ENCODE measurements around the gene LYZL2. TPM values are rescaled to one million over a fixed set of nuclear protein-coding genes. Genes with fewer than 3 reads are reported as not detected.
"Not testable (repeated sequence)": the region's sequence is repeated elsewhere in the genome, so short reads cannot be mapped to it uniquely, and the experiment has no call there.

LYZL2 gene
- total RNA-seq (2021) (not detected in 2 replicates), Bru-seq, nascent RNA (not detected), BruChase-seq, experiment 1, labeled RNA remaining after a 2-hour chase (not detected), BruChase-seq, experiment 2, labeled RNA remaining after a 6-hour chase (not detected)
- long read RNA-seq: 0 reads

DNA sequence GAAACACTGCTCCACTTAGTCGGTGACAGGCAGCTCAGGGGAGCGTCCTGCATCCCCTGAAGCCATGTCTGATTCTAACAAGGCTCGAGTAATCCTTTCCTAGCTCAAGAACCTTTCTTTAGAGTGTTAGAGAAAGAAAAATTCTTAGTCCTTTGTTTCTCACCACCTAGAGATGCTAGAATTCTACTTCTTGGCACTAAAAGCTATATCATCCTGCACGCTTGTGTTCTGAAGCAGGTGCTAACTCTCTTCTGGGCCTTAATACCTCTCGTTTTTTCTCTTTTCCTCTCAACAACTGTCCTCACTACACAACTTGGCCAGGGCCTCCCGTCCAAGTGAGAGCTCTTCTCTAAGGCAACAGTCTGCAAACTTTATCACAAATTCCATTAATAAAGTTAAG, at the start of gene LYZL2:
LYZL2 (minus strand) TSS at position 101 of the 400 bp plus-strand sequence. CDS start 2,838 bp downstream, outside the sequence.
- TF ChIP-seq EZH2 (IDR thresholded peaks at IDR 0.05; ENCODE audit: borderline replicate concordance, low read depth, low read length, poor library complexity, severe bottlenecking): no peak
- CTCF ChIA-PET: no interaction called here
- H3K9me3 ChIP-seq (ENCODE audit: low read depth, low read length, poor library complexity, severe bottlenecking): no peaks in the 10 kb centered on the region
- H3K4me1 ChIP-seq (ENCODE audit: insufficient read depth, low read length, poor library complexity, severe bottlenecking): no peaks in the 10 kb centered on the region
- BruUV-seq (replicated peaks): no TSS peak
- DNase-seq (ENCODE audit: low spot score): no peak
- H3K27ac ChIP-seq (ENCODE audit: low read depth, low read length, poor library complexity, severe bottlenecking): no peak within 1 kb of the TSS
- no peaks in the 10 kb centered on the region for H3K36me3 ChIP-seq (ENCODE audit: insufficient read depth, low read length, poor library complexity, severe bottlenecking)
- intact Hi-C loops (cut with micrococcal nuclease; ENCODE audit: unreplicated experiment): no loop called here
- POLR2A ChIA-PET (ENCODE audit: low non-redundant PET): no interaction called here
- H3K4me3 ChIP-seq (ENCODE audit: low read depth, low read length, poor library complexity, severe bottlenecking): no peak within 1 kb of the TSS
- no peaks in the 10 kb centered on the region for H3K27me3 ChIP-seq (replicated peaks; ENCODE audit: insufficient read depth, low read depth, low read length, poor library complexity)

DNA sequence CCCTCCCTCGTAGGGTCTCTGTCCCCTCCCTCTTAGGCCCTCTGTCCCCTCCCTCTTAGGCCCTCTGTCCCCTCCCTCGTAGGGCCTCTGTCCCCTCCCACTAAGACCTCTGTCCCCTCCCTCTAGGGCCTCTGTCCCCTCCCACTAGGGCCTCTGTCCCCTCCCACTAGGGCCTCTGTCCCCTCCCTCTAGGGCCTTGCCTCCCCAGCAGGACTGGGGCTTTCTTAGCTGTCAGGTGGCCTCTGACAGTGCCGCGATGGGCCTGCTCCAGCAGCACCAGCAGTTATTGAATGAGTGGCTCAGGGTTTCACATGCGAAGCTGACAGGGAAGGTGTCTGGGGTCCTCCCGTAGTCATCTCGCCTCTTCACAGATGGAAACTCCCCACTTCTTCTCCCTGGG, 48.1 kb upstream of the LYZL2 start:
- CTCF ChIA-PET; intact Hi-C loops (cut with micrococcal nuclease; ENCODE audit: unreplicated experiment); H3K4me1 ChIP-seq (ENCODE audit: insufficient read depth, low read length, poor library complexity, severe bottlenecking); H3K9me3 ChIP-seq (ENCODE audit: low read depth, low read length, poor library complexity, severe bottlenecking); H3K27me3 ChIP-seq (replicated peaks; ENCODE audit: insufficient read depth, low read depth, low read length, poor library complexity); H3K36me3 ChIP-seq (ENCODE audit: insufficient read depth, low read length, poor library complexity, severe bottlenecking); H3K27ac ChIP-seq (ENCODE audit: low read depth, low read length, poor library complexity, severe bottlenecking); DNase-seq (ENCODE audit: low spot score); POLR2A ChIA-PET (ENCODE audit: low non-redundant PET); H3K4me3 ChIP-seq (ENCODE audit: low read depth, low read length, poor library complexity, severe bottlenecking); BruUV-seq (replicated peaks): not testable (repeated sequence)

GRCh38 chr10:30677146-30677545, 47.6 kb upstream of the LYZL2 start:
- DNase-seq (ENCODE audit: low spot score); CTCF ChIA-PET; intact Hi-C loops (cut with micrococcal nuclease; ENCODE audit: unreplicated experiment); H3K27me3 ChIP-seq (replicated peaks; ENCODE audit: insufficient read depth, low read depth, low read length, poor library complexity); H3K27ac ChIP-seq (ENCODE audit: low read depth, low read length, poor library complexity, severe bottlenecking); BruUV-seq (replicated peaks); H3K9me3 ChIP-seq (ENCODE audit: low read depth, low read length, poor library complexity, severe bottlenecking); H3K4me3 ChIP-seq (ENCODE audit: low read depth, low read length, poor library complexity, severe bottlenecking); POLR2A ChIA-PET (ENCODE audit: low non-redundant PET); H3K4me1 ChIP-seq (ENCODE audit: insufficient read depth, low read length, poor library complexity, severe bottlenecking); H3K36me3 ChIP-seq (ENCODE audit: insufficient read depth, low read length, poor library complexity, severe bottlenecking): not testable (repeated sequence)

DNA sequence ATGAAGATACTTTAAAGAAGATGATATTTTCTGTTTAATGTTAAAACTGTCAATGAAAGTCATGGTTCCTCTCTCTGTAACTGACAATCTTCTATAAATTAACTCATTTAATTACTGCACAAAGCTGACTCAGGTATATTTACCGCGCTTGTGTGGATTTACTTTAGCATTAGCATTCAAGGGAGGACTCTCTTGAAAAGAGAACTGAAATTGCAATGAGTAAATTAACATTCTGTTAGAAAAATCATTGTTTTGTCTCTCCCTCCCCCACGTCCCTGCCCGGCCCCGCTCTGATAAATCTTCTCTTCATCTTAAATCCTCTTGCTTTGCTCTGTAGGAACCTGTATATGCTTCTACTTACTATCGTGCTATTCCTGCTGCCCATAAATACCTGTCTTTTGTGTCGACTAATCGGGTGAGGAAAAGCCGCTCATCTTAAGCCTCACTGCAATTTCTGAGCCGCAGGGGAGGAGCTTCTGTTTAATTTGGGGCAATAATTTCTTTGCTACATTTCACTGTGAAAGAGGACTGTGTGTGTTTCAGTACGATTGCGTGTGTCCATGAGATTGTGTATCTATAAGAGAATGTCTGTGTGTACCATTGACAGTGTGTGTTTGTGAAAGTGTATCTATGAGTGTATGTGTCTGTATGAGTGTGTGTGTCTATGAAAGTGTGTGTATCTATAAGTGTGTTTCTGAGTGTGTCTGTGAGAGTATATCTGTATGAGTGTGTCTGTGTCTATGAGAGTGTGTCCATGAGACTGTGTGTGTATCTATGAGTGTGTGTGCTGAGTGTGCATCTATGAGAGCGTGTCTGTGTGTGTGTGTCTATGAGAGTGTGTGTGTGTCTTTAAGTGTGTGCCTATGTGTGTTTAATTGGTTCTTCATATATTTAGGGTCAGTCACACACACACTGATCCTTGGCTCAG, 46.5 kb upstream of the LYZL2 start:
- POLR2A ChIA-PET (ENCODE audit: low non-redundant PET): no interaction called here
- no peak overlapping the region for H3K27ac ChIP-seq (ENCODE audit: low read depth, low read length, poor library complexity, severe bottlenecking)
- no peaks in the 10 kb centered on the region for H3K27me3 ChIP-seq (replicated peaks; ENCODE audit: insufficient read depth, low read depth, low read length, poor library complexity)
- intact Hi-C loops (cut with micrococcal nuclease; ENCODE audit: unreplicated experiment): no loop called here
- H3K36me3 ChIP-seq (ENCODE audit: insufficient read depth, low read length, poor library complexity, severe bottlenecking): no peaks in the 10 kb centered on the region
- H3K4me3 ChIP-seq (ENCODE audit: low read depth, low read length, poor library complexity, severe bottlenecking): no peak overlapping the region
- no TSS peak for BruUV-seq (replicated peaks)
- no peaks in the 10 kb centered on the region for H3K4me1 ChIP-seq (ENCODE audit: insufficient read depth, low read length, poor library complexity, severe bottlenecking)
- CTCF ChIA-PET: no interaction called here
- no peak for DNase-seq (ENCODE audit: low spot score)
- no peaks in the 10 kb centered on the region for H3K9me3 ChIP-seq (ENCODE audit: low read depth, low read length, poor library complexity, severe bottlenecking)
- TF ChIP-seq, protein P1, sequence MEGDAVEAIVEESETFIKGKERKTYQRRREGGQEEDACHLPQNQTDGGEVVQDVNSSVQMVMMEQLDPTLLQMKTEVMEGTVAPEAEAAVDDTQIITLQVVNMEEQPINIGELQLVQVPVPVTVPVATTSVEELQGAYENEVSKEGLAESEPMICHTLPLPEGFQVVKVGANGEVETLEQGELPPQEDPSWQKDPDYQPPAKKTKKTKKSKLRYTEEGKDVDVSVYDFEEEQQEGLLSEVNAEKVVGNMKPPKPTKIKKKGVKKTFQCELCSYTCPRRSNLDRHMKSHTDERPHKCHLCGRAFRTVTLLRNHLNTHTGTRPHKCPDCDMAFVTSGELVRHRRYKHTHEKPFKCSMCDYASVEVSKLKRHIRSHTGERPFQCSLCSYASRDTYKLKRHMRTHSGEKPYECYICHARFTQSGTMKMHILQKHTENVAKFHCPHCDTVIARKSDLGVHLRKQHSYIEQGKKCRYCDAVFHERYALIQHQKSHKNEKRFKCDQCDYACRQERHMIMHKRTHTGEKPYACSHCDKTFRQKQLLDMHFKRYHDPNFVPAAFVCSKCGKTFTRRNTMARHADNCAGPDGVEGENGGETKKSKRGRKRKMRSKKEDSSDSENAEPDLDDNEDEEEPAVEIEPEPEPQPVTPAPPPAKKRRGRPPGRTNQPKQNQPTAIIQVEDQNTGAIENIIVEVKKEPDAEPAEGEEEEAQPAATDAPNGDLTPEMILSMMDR (conservative IDR thresholded peaks at IDR 0.05; ENCODE audit: low read depth, low read length): no peak
- TF ChIP-seq EZH2 (IDR thresholded peaks at IDR 0.05; ENCODE audit: borderline replicate concordance, low read depth, low read length, poor library complexity, severe bottlenecking): no peak

All from A673 (cell line).